GM23338 (cell line): ENCODE data around the gene DIP2C. TPM values are rescaled to one million over a fixed set of nuclear protein-coding genes. Genes with fewer than 3 reads are reported as not detected.

Experiments used
- ATAC-seq: fragments of 200-7000 bp; cut with Tn5 transposase; 3 replicates; pipeline ENCODE4 v1.9.1; 2020
- DNase-seq: peaks from one replicate; pipeline ENCODE4 v3.0.0-alpha.2; 2015; ENCODE audit warnings: low spot score
- H2AFZ ChIP-seq: fragments of 200-600 bp; sonication (generic); 2 replicates; pipeline ENCODE4 v1.8.0; 2016; ENCODE audit warnings: antibody characterized with exemption, mild to moderate bottlenecking, moderate library complexity
- H3F3A ChIP-seq: fragments of 200-600 bp; sonication (generic); replicated peaks from 2 replicates; pipeline ENCODE4 v1.8.0; 2017; ENCODE audit warnings: antibody characterized with exemption, mixed run types, low read depth
- H3K27ac ChIP-seq: fragments of 200-600 bp; sonication (generic); 2 replicates; pipeline ENCODE4 v1.6.1; 2016; ENCODE audit warnings: low read depth
- H3K27me3 ChIP-seq: fragments of 200-600 bp; sonication (generic); 2 replicates; pipeline ENCODE4 v1.8.0; 2016; ENCODE audit warnings: mild to moderate bottlenecking, mixed run types, moderate library complexity; ENCODE audit not compliant: insufficient read depth
- H3K36me3 ChIP-seq: fragments of 200-600 bp; sonication (generic); 2 replicates; pipeline ENCODE4 v1.8.0; 2016; ENCODE audit warnings: mild to moderate bottlenecking; ENCODE audit not compliant: insufficient read depth
- H3K4me1 ChIP-seq: fragments of 200-600 bp; sonication (generic); 2 replicates; pipeline ENCODE4 v1.8.0; 2016; ENCODE audit warnings: mild to moderate bottlenecking, moderate library complexity; ENCODE audit not compliant: insufficient read depth
- H3K4me2 ChIP-seq: fragments of 200-600 bp; sonication (generic); 2 replicates; pipeline ENCODE4 v1.7.1; 2017; ENCODE audit warnings: mixed run types
- H3K4me3 ChIP-seq: fragments of 200-600 bp; sonication (generic); 2 replicates; pipeline ENCODE4 v1.6.1; 2016; ENCODE audit warnings: mixed run types
- H3K79me2 ChIP-seq: fragments of 200-600 bp; sonication (generic); replicated peaks from 2 replicates; pipeline ENCODE4 v1.8.0; 2017; ENCODE audit warnings: mild to moderate bottlenecking; ENCODE audit not compliant: insufficient read depth
- H3K9me2 ChIP-seq: fragments of 200-600 bp; sonication (generic); 2 replicates; pipeline ENCODE4 v1.8.0; 2017; ENCODE audit not compliant: insufficient read depth
- H4K20me1 ChIP-seq: fragments of 200-600 bp; sonication (generic); replicated peaks from 2 replicates; pipeline ENCODE4 v1.8.0; 2017; ENCODE audit warnings: mild to moderate bottlenecking; ENCODE audit not compliant: insufficient read depth
- H3K27ac Mint-ChIP-seq: 2 replicates; pipeline ENCODE4 v1.8.0; 2020; ENCODE audit warnings: inconsistent platforms, mild to moderate bottlenecking, moderate library complexity, mixed read lengths
- H3K27me3 Mint-ChIP-seq: 3 replicates; pipeline ENCODE4 v1.8.0; 2022; ENCODE audit warnings: low read depth, mild to moderate bottlenecking, moderate library complexity, mixed read lengths, inconsistent platforms; ENCODE audit not compliant: insufficient read depth, poor library complexity
- H3K36me3 Mint-ChIP-seq: 3 replicates; pipeline ENCODE4 v1.8.0; 2021; ENCODE audit warnings: low read depth, mild to moderate bottlenecking, inconsistent platforms, moderate library complexity, mixed read lengths
- H3K4me1 Mint-ChIP-seq: 3 replicates; pipeline ENCODE4 v1.8.0; 2020; ENCODE audit warnings: mild to moderate bottlenecking, inconsistent platforms, mixed read lengths
- H3K4me3 Mint-ChIP-seq: 3 replicates; pipeline ENCODE4 v1.8.0; 2021; ENCODE audit warnings: moderate library complexity, mild to moderate bottlenecking, inconsistent platforms, mixed read lengths
- H3K9me3 Mint-ChIP-seq: 3 replicates; pipeline ENCODE4 v1.8.0; 2020; ENCODE audit warnings: moderate library complexity, mild to moderate bottlenecking, inconsistent platforms, mixed read lengths
- CTCF ChIP-seq, 2 experiments: fragments of 200-600 bp in 1 of 2; sonication (generic) in 1 of 2; conservative IDR thresholded peaks; 2 replicates each; pipeline versions ENCODE4 v1.5.1 to v1.6.1; 2016 to 2017; ENCODE audit warnings: antibody characterized with exemption in 2 of 2, low read depth in 2 of 2, mild to moderate bottlenecking in 2 of 2, moderate library complexity in 1 of 2
- ETS1 ChIP-seq: IDR thresholded peaks from 2 replicates; pipeline ENCODE4 v1.6.1; 2016; ENCODE audit warnings: antibody characterized with exemption
- EZH2 ChIP-seq: fragments of 200-600 bp; sonication (generic); IDR thresholded peaks from one replicate; pipeline ENCODE4 v1.8.0; 2017; ENCODE audit warnings: antibody characterized with exemption, mild to moderate bottlenecking, low read depth; ENCODE audit not compliant: unreplicated experiment
- EZH2phosphoT487 ChIP-seq: fragments of 200-600 bp; sonication (generic); IDR thresholded peaks from one replicate; pipeline ENCODE4 v1.8.1; 2018; ENCODE audit warnings: antibody characterized with exemption; ENCODE audit not compliant: unreplicated experiment
- POLR2AphosphoS5 ChIP-seq: IDR thresholded peaks from 2 replicates; pipeline ENCODE4 v1.6.1; 2016; ENCODE audit warnings: antibody characterized with exemption, low read depth
- STAT1 ChIP-seq: IDR thresholded peaks from one replicate; pipeline ENCODE4 v1.6.1; 2016; ENCODE audit warnings: antibody characterized with exemption; ENCODE audit not compliant: unreplicated experiment
- ZNF114 ChIP-seq: fragments of 250-450 bp; sonication (Bioruptor Pico); IDR thresholded peaks from 2 replicates; pipeline ENCODE4 v1.5.0; 2020; ENCODE audit warnings: mild to moderate bottlenecking, moderate library complexity
- ZNF331 ChIP-seq: fragments of 250-450 bp; sonication (Bioruptor Pico); IDR thresholded peaks from 2 replicates; pipeline ENCODE4 v1.5.0; 2020; ENCODE audit warnings: low read depth, mild to moderate bottlenecking, moderate library complexity
- ZNF462 ChIP-seq: fragments of 250-450 bp; sonication (Bioruptor Pico); IDR thresholded peaks from 2 replicates; pipeline ENCODE4 v1.5.0; 2020; ENCODE audit warnings: mild to moderate bottlenecking, moderate library complexity
- polyA plus RNA-seq: library from polyadenylated mRNA; unstranded; fragments of >200 nt; fragmentation: Nextera tagmentation; extraction: Ambion mirVana; gene quantifications from 2 replicates; pipeline ENCODE4 v1.2.1, GENCODE V29; 2016
- total RNA-seq: library from RNA; depleted of rRNA; stranded (reverse); fragments of >200 nt; shearing (Covaris generic); gene quantifications from 2 replicates; pipeline ENCODE4 v1.2.3, GENCODE V29; 2014
- TF ChIP-seq, protein P1 (sequence below): IDR thresholded peaks from one replicate; pipeline ENCODE4 v1.6.1; 2018; ENCODE audit warnings: antibody characterized with exemption; ENCODE audit not compliant: unreplicated experiment

Gene DIP2C
- total and polyA plus RNA-seq, 2 experiments from 2014 or later: 5.1 to 7.7 TPM

GRCh38 chr10:660413-660969 lies 29.0 kb downstream of the DIP2C start (continued):
- TF ChIP-seq ETS1 (no peak), STAT1 (no peak), ZNF331 (CRISPR knock-in tag) (no peak), ZNF114 (CRISPR knock-in tag) (no peak), POLR2AphosphoS5 (no peak)

DNA sequence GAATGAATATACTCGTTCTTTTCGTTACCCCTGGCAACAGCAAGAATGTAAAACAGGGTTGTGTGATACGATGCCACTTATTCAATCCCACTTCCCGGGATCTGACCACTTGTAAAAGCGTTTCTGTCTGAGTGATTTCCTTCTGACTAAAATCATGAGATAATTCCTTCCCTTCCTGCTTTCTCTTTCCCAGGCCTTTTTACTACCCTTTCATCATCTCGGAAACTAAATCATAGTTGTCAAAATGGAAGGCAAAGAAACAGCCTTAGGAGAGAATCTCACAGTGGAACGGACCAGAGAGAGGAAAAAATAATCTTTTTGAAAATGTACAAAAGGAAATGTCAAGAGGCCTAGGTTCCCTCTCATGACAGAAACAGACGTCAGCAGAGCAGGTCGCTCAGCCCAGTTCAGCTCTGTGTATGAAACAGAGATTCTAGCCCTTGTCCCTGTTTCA lies 29.8 kb downstream of the DIP2C start:
- Mint-ChIP-seq H3K4me3 (no peak overlapping the region), H3K36me3 (no peaks in the 10 kb centered on the region), H3K4me1 (peaks cover 22% of the 10 kb centered on the region), H3K27ac (no peak overlapping the region), H3K9me3 (no peaks in the 10 kb centered on the region), H3K27me3 (no peaks in the 10 kb centered on the region)
- peaks cover 12% of the 10 kb centered on the region for H4K20me1 ChIP-seq
- ATAC-seq: no peak
- no peak for DNase-seq
- H3F3A ChIP-seq: no peaks in the 10 kb centered on the region
- H3K9me2 ChIP-seq: no peaks in the 10 kb centered on the region
- H3K4me3 ChIP-seq: no peak overlapping the region
- H3K27ac ChIP-seq: no peak overlapping the region
- H3K79me2 ChIP-seq: peaks cover 61% of the 10 kb centered on the region
- no peaks in the 10 kb centered on the region for H3K36me3 ChIP-seq
- no peaks in the 10 kb centered on the region; the same call in 1 of the 2 replicates for H3K4me1 ChIP-seq
- H3K27me3 ChIP-seq: no peaks in the 10 kb centered on the region
- H3K4me2 ChIP-seq: no peak overlapping the region
- no peak overlapping the region for H2AFZ ChIP-seq
- TF ChIP-seq ZNF462 (CRISPR knock-in tag) (no peak), ZNF114 (CRISPR knock-in tag) (no peak), EZH2 (no peak), EZH2phosphoT487 (no peak), CTCF (conservative IDR thresholded peaks at IDR 0.05; ENCODE audit: low read depth in 2 of 2) (no peak), POLR2AphosphoS5 (no peak), STAT1 (no peak), ETS1 (no peak)
- TF ChIP-seq, protein P1, sequence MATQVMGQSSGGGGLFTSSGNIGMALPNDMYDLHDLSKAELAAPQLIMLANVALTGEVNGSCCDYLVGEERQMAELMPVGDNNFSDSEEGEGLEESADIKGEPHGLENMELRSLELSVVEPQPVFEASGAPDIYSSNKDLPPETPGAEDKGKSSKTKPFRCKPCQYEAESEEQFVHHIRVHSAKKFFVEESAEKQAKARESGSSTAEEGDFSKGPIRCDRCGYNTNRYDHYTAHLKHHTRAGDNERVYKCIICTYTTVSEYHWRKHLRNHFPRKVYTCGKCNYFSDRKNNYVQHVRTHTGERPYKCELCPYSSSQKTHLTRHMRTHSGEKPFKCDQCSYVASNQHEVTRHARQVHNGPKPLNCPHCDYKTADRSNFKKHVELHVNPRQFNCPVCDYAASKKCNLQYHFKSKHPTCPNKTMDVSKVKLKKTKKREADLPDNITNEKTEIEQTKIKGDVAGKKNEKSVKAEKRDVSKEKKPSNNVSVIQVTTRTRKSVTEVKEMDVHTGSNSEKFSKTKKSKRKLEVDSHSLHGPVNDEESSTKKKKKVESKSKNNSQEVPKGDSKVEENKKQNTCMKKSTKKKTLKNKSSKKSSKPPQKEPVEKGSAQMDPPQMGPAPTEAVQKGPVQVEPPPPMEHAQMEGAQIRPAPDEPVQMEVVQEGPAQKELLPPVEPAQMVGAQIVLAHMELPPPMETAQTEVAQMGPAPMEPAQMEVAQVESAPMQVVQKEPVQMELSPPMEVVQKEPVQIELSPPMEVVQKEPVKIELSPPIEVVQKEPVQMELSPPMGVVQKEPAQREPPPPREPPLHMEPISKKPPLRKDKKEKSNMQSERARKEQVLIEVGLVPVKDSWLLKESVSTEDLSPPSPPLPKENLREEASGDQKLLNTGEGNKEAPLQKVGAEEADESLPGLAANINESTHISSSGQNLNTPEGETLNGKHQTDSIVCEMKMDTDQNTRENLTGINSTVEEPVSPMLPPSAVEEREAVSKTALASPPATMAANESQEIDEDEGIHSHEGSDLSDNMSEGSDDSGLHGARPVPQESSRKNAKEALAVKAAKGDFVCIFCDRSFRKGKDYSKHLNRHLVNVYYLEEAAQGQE: no peak
